PC-9 (cell line): ENCODE measurements around the gene ISX.

ENCODE experiments used
- EZH2 ChIP-seq: fragments of 200-600 bp; sonication (generic); IDR thresholded peaks from 2 replicates; pipeline ENCODE4 v1.8.0; 2017; ENCODE audit warnings: antibody characterized with exemption, low read depth
- TF ChIP-seq, protein P1 (sequence below): fragments of 200-600 bp; sonication (generic); conservative IDR thresholded peaks from 2 replicates; pipeline ENCODE4 v1.6.1; 2017; ENCODE audit warnings: mixed run types, antibody characterized with exemption, mild to moderate bottlenecking, moderate library complexity

DNA sequence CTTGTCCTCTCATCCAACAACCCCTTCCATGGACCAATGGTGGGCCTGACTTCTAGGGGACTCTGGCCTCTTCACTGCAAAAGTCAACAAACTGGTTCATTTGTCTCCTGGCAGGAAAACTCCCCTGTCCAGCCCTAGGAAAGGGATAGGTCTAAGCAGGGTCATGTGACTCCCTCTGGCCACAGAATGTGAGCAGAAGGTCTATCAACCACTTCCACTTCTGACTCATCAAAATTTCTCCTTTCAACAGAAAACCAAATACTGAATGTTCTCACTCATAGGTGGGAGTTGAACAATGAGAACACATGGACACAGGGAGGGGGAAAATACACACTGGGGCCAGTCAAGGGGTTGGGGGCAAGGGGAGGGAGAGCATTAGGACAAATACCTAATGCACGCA, 1.3 kb upstream of the ISX start:
- no peak for TF ChIP-seq EZH2
- TF ChIP-seq, protein P1, sequence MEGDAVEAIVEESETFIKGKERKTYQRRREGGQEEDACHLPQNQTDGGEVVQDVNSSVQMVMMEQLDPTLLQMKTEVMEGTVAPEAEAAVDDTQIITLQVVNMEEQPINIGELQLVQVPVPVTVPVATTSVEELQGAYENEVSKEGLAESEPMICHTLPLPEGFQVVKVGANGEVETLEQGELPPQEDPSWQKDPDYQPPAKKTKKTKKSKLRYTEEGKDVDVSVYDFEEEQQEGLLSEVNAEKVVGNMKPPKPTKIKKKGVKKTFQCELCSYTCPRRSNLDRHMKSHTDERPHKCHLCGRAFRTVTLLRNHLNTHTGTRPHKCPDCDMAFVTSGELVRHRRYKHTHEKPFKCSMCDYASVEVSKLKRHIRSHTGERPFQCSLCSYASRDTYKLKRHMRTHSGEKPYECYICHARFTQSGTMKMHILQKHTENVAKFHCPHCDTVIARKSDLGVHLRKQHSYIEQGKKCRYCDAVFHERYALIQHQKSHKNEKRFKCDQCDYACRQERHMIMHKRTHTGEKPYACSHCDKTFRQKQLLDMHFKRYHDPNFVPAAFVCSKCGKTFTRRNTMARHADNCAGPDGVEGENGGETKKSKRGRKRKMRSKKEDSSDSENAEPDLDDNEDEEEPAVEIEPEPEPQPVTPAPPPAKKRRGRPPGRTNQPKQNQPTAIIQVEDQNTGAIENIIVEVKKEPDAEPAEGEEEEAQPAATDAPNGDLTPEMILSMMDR: no peak
